H9 (cell line): ENCODE results near the gene SNX4. TPM values are rescaled to one million over a fixed set of nuclear protein-coding genes. Genes with fewer than 3 reads are reported as not detected.

Experiments used
- DNase-seq: peaks from one replicate; pipeline ENCODE4 v3.0.0-alpha.2; 2017
- H2AFZ ChIP-seq: one replicate; pipeline ENCODE4 v1.6.1; 2013; ENCODE audit warnings: mild to moderate bottlenecking, low read length, control low read depth, moderate library complexity
- H2AK5ac ChIP-seq: 2 replicates; pipeline ENCODE4 v1.6.1; 2013; ENCODE audit warnings: low read length, control low read depth, mixed read lengths; ENCODE audit not compliant: insufficient read length
- H2BK120ac ChIP-seq: one replicate; pipeline ENCODE4 v1.6.1; 2013; ENCODE audit warnings: low read depth, mild to moderate bottlenecking, low read length, control low read depth, inconsistent platforms; ENCODE audit not compliant: poor library complexity, severe bottlenecking
- H2BK12ac ChIP-seq: 2 replicates; pipeline ENCODE4 v1.6.1; 2013; ENCODE audit warnings: low read length, control low read depth, mixed read lengths, low read depth; ENCODE audit not compliant: insufficient read length
- H2BK15ac ChIP-seq: 2 replicates; pipeline ENCODE4 v1.6.1; 2013; ENCODE audit warnings: low read depth, low read length, control low read depth
- H2BK20ac ChIP-seq: one replicate; pipeline ENCODE4 v1.6.1; 2013; ENCODE audit warnings: low read depth, mild to moderate bottlenecking, low read length, control low read depth, inconsistent platforms; ENCODE audit not compliant: poor library complexity, severe bottlenecking
- H2BK5ac ChIP-seq: 2 replicates; pipeline ENCODE4 v1.6.1; 2013; ENCODE audit warnings: low read length, control low read depth, mixed read lengths; ENCODE audit not compliant: insufficient read length
- H3K14ac ChIP-seq: 2 replicates; pipeline ENCODE4 v1.6.1; 2013; ENCODE audit warnings: low read length, control low read depth; ENCODE audit not compliant: insufficient read depth
- H3K18ac ChIP-seq: 2 replicates; pipeline ENCODE4 v1.6.1; 2013; ENCODE audit warnings: low read depth, mild to moderate bottlenecking, mixed read lengths, low read length, control low read depth; ENCODE audit not compliant: insufficient read length
- H3K23ac ChIP-seq: 2 replicates; pipeline ENCODE4 v1.6.1; 2013; ENCODE audit warnings: low read length, control low read depth, mixed read lengths, low read depth; ENCODE audit not compliant: insufficient read length
- H3K23me2 ChIP-seq: 2 replicates; pipeline ENCODE4 v1.6.1; 2013; ENCODE audit warnings: low read depth, mild to moderate bottlenecking, mixed read lengths, low read length, control low read depth; ENCODE audit not compliant: insufficient read length, poor library complexity, severe bottlenecking
- H3K27ac ChIP-seq: 2 replicates; pipeline ENCODE4 v1.5.1; 2013; ENCODE audit warnings: low read length, control low read depth, mixed read lengths, low read depth; ENCODE audit not compliant: insufficient read length
- H3K27me3 ChIP-seq: 2 replicates; pipeline ENCODE4 v1.6.1; 2013; ENCODE audit warnings: low read length, control low read depth, inconsistent platforms; ENCODE audit not compliant: insufficient read depth
- H3K4ac ChIP-seq: 2 replicates; pipeline ENCODE4 v1.6.1; 2013; ENCODE audit warnings: low read depth, mild to moderate bottlenecking, control low read depth, inconsistent platforms, low read length, moderate library complexity
- H3K4me1 ChIP-seq: 2 replicates; pipeline ENCODE4 v1.6.1; 2013; ENCODE audit warnings: low read length, control low read depth, inconsistent platforms; ENCODE audit not compliant: insufficient read depth
- H3K4me2 ChIP-seq: 2 replicates; pipeline ENCODE4 v1.6.1; 2013; ENCODE audit warnings: low read length, control low read depth, mixed read lengths; ENCODE audit not compliant: insufficient read length, insufficient read depth
- H3K56ac ChIP-seq: 2 replicates; pipeline ENCODE4 v1.6.1; 2013; ENCODE audit warnings: low read depth, mild to moderate bottlenecking, mixed read lengths, low read length, control low read depth; ENCODE audit not compliant: insufficient read length
- H3K79me1 ChIP-seq: 2 replicates; pipeline ENCODE4 v1.6.1; 2013; ENCODE audit warnings: low read depth, mild to moderate bottlenecking, moderate library complexity, low read length, control low read depth, inconsistent platforms; ENCODE audit not compliant: insufficient read depth, poor library complexity, severe bottlenecking
- H3K79me2 ChIP-seq: 2 replicates; pipeline ENCODE4 v1.6.1; 2013; ENCODE audit warnings: low read length, control low read depth, inconsistent platforms; ENCODE audit not compliant: insufficient read depth
- H3K9ac ChIP-seq: 2 replicates; pipeline ENCODE4 v1.6.1; 2013; ENCODE audit warnings: low read length, control low read depth, mixed read lengths; ENCODE audit not compliant: insufficient read length; ENCODE audit errors: extremely low read depth
- H3K9me3 ChIP-seq: one replicate; pipeline ENCODE4 v1.6.1; 2013; ENCODE audit warnings: low read depth, low read length, inconsistent platforms; ENCODE audit not compliant: control insufficient read depth
- H3T11ph ChIP-seq: one replicate; pipeline ENCODE4 v1.6.1; 2013; ENCODE audit warnings: mild to moderate bottlenecking, low read length, control low read depth, inconsistent platforms
- H4K20me1 ChIP-seq: one replicate; pipeline ENCODE4 v1.6.1; 2013; ENCODE audit not compliant: control insufficient read depth, insufficient read length, insufficient read depth
- H4K5ac ChIP-seq: 2 replicates; pipeline ENCODE4 v1.6.1; 2013; ENCODE audit warnings: low read depth, mild to moderate bottlenecking, mixed read lengths, low read length, control low read depth; ENCODE audit not compliant: insufficient read length
- H4K8ac ChIP-seq: replicated peaks from 2 replicates; pipeline ENCODE4 v1.6.1; 2013; ENCODE audit warnings: low read length, control low read depth, mixed read lengths, low read depth; ENCODE audit not compliant: insufficient read length
- H4K91ac ChIP-seq: 2 replicates; pipeline ENCODE4 v1.6.1; 2013; ENCODE audit warnings: low read depth, mild to moderate bottlenecking, moderate library complexity, mixed read lengths, low read length, control low read depth; ENCODE audit not compliant: insufficient read length
- H3K27ac Mint-ChIP-seq, 3 experiments: 2 replicates in 2 of 3; 3 replicates in 1 of 3; pipeline ENCODE4 v1.8.0; 2020 to 2021; ENCODE audit warnings: mixed read lengths in 3 of 3, mild to moderate bottlenecking in 1 of 3, moderate library complexity in 1 of 3
- H3K27me3 Mint-ChIP-seq: 2 replicates; pipeline ENCODE4 v1.8.0; 2021; ENCODE audit warnings: low read depth, mild to moderate bottlenecking, moderate library complexity, mixed read lengths
- H3K36me3 Mint-ChIP-seq, 3 experiments: 2 replicates in 2 of 3; 3 replicates in 1 of 3; pipeline ENCODE4 v1.8.0; 2020 to 2021; ENCODE audit warnings: low read depth in 3 of 3, mixed read lengths in 3 of 3; ENCODE audit not compliant: insufficient read depth in 1 of 3
- H3K4me1 Mint-ChIP-seq, 2 experiments: 2 replicates each; pipeline ENCODE4 v1.8.0; 2020; ENCODE audit warnings: mixed read lengths in 2 of 2
- H3K4me3 Mint-ChIP-seq, 2 experiments: 2 replicates in 1 of 2; 3 replicates in 1 of 2; pipeline ENCODE4 v1.8.0; 2020 to 2021; ENCODE audit warnings: mild to moderate bottlenecking in 2 of 2, mixed read lengths in 2 of 2, moderate library complexity in 1 of 2
- H3K9me3 Mint-ChIP-seq, 2 experiments: 2 replicates in 1 of 2; 3 replicates in 1 of 2; pipeline ENCODE4 v1.8.0; 2020; ENCODE audit warnings: mild to moderate bottlenecking in 2 of 2, mixed read lengths in 2 of 2, moderate library complexity in 1 of 2
- CTCF ChIP-seq: fragments of 200-600 bp; sonication (generic); conservative IDR thresholded peaks from 3 replicates; pipeline ENCODE4 v1.8.0; 2021; ENCODE audit warnings: antibody characterized with exemption, mild to moderate bottlenecking
- WGBS: extraction: QIAGEN DNeasy Blood & Tissue Kit; methylation state at CpG from one replicate; pipeline ENCODE4 v1.1.7; 2013; ENCODE audit warnings: missing lambda C conversion rate, low lambda C conversion rate, mixed read lengths; ENCODE audit not compliant: insufficient read length; ENCODE audit errors: extremely low coverage; 5-methylcytosine and 5-hydroxymethylcytosine counted together
- total RNA-seq: library from RNA; stranded (reverse); gene quantifications from 2 replicates; pipeline ENCODE4 v1.2.1, GENCODE V29; 2021

The SNX4 gene
- total RNA-seq, 1 experiment from 2014 or later: 29.5 TPM

- Mint-ChIP-seq H3K27ac (no peak overlapping the region), H3K27me3 (no peaks in the 10 kb centered on the region), H3K9me3 (no peaks in the 10 kb centered on the region), H3K36me3 (no peaks in the 10 kb centered on the region; a peak in 1 of 7 replicates), H3K4me1 (peaks cover 16 to 23% of the 10 kb centered on the region in 2 experiments), H3K4me3 (no peak overlapping the region)
- H3K23me2 ChIP-seq: no peaks in the 10 kb centered on the region
- H3K56ac ChIP-seq: no peak overlapping the region
- no peak overlapping the region for H2BK20ac ChIP-seq
- no peak overlapping the region for H2AFZ ChIP-seq
- no peak overlapping the region for H3K4ac ChIP-seq
- no peak overlapping the region for H2BK5ac ChIP-seq
- H3K23ac ChIP-seq: no peak overlapping the region
- no peak overlapping the region for H3K27ac ChIP-seq
- H4K5ac ChIP-seq: no peak overlapping the region
- no peak for DNase-seq
- no peak overlapping the region for H3K18ac ChIP-seq
- H3K9ac ChIP-seq: no peak overlapping the region
- no peaks in the 10 kb centered on the region for H3K79me1 ChIP-seq
- no peak overlapping the region for H3K4me2 ChIP-seq
- H4K20me1 ChIP-seq: no peaks in the 10 kb centered on the region
- no peaks in the 10 kb centered on the region for H3K9me3 ChIP-seq
- no peak overlapping the region for H2BK15ac ChIP-seq
- H2BK120ac ChIP-seq: no peak overlapping the region
- no peak overlapping the region for H3K14ac ChIP-seq
- H4K8ac ChIP-seq: no peak overlapping the region
- H3T11ph ChIP-seq: no peak overlapping the region
- no peak overlapping the region for H4K91ac ChIP-seq
- no peaks in the 10 kb centered on the region for H3K79me2 ChIP-seq
- H3K27me3 ChIP-seq: no peaks in the 10 kb centered on the region
- no peak overlapping the region for H2BK12ac ChIP-seq
- no CpG with 5 or more reads among the region's 7 CpGs for WGBS
- H2AK5ac ChIP-seq: no peak overlapping the region
- no peaks in the 10 kb centered on the region for H3K4me1 ChIP-seq
- no peak for TF ChIP-seq CTCF
Observed at GRCh38 chr3:125436921-125437320, 83.1 kb downstream of the SNX4 start.
